Body of pancreas (tissue), 4 donors: Measurements from ENCODE around the gene EIF4EBP2. TPM values are rescaled to one million over a fixed set of nuclear protein-coding genes. Genes with fewer than 3 reads are reported as not detected.

Experiments
- ATAC-seq: fragments of 150-250 bp; one replicate; pipeline ENCODE4 v1.9.1; 2016
- DNase-seq, 4 donors: peaks; one replicate each; pipeline ENCODE4 v3.0.0-alpha.2; 2019
- H3K27ac ChIP-seq, 4 donors: fragments of 200-600 bp; sonication (generic); 1 replicate in 3 of 4; 2 replicates in 1 of 4; pipeline versions ENCODE4 v1.5.1 to v1.6.1; 2016 to 2019; ENCODE audit warnings: mild to moderate bottlenecking in 1 of 4, mixed read lengths in 1 of 4, moderate library complexity in 1 of 4
- H3K27me3 ChIP-seq, 2 donors: fragments of 200-600 bp; sonication (generic); one replicate each; pipeline ENCODE4 v1.6.0; 2016; ENCODE audit warnings: mild to moderate bottlenecking in 1 of 2
- H3K36me3 ChIP-seq, 2 donors: fragments of 200-600 bp; sonication (generic); replicated peaks in 1 of 2; 2 replicates each; pipeline ENCODE4 v1.5.1; 2016; ENCODE audit warnings: low read depth in 2 of 2; ENCODE audit not compliant: insufficient read depth in 1 of 2
- H3K4me1 ChIP-seq: fragments of 200-600 bp; sonication (generic); one replicate; pipeline ENCODE4 v1.6.0; 2016
- H3K4me3 ChIP-seq, 2 donors: fragments of 200-600 bp; sonication (generic); 1 replicate in 1 of 2; 2 replicates in 1 of 2; pipeline ENCODE4 v1.5.1; 2016 to 2019
- H3K9me3 ChIP-seq, 3 donors: fragments of 200-600 bp; sonication (generic); 1 replicate in 2 of 3; 2 replicates in 1 of 3; pipeline ENCODE4 v1.5.1; 2016
- POLR2A ChIP-seq, 3 donors: fragments of 450-650 bp; IDR thresholded peaks; one replicate each; pipeline ENCODE4 v1.6.1; 2016; ENCODE audit warnings: antibody characterized with exemption in 3 of 3, mild to moderate bottlenecking in 2 of 3
- WGBS, 2 donors: methylation state at CpG; one replicate each; pipeline ENCODE4 v1.1.5; 2017; 5-methylcytosine and 5-hydroxymethylcytosine counted together
- intact Hi-C: fragments of 100-400 bp; cut with DNase I; formaldehyde crosslinking; loops from one replicate; pipeline ENCODE4 v1.15.1; 2023
- total RNA-seq, 2 donors: library from RNA; depleted of rRNA; stranded (reverse); fragments of >200 nt; gene quantifications; one replicate each; pipeline ENCODE4 v1.1.0, GENCODE V29; 2016
- TF ChIP-seq, protein P1 (sequence below), 7 experiments: fragments of 450-650 bp in 4 of 7; fragments of 200-600 bp in 3 of 7; sonication (generic) in 3 of 7; IDR thresholded peaks; one replicate each; pipeline ENCODE4 v1.5.1; 2016 to 2019; ENCODE audit warnings: antibody characterized with exemption in 7 of 7

The EIF4EBP2 gene
- total RNA-seq, 2 donors from 2014 or later = 44.9 to 47.1 TPM

DNA sequence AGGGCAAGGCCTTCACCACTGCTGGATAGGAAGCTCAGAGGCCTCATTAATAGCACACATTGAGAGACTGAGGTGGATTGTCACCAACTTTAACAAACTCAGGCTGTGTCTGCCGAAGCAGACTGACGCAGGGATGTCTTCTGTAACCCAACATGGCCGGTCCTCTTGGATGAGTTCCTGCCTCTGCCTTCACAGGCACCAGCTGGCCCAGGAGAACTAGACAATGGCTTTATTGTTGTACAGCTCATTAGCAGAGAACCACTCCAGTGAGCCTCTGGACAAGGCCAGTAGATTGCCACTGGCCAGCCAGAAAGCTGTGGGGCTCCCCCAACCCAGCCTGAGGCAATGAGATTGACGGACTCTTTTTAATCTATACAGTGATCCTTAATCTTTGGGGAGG is 28.2 kb downstream of the EIF4EBP2 start:
- Histone ChIP-seq H3K27ac (peak overlapping the region in 3 of 4 donors; percentile 39 to 65 (median 62)), H3K4me1 (peaks cover 30% of the 10 kb centered on the region), H3K4me3 (no peak overlapping the region), H3K27me3 (no peaks in the 10 kb centered on the region), H3K9me3 (no peaks in the 10 kb centered on the region), H3K36me3 (peaks cover 0 to 2% of the 10 kb centered on the region in 2 donors)
- peak; percentile 69 for ATAC-seq
- no peak for TF ChIP-seq POLR2A (IDR thresholded peaks at IDR 0.05)
- TF ChIP-seq, protein P1, sequence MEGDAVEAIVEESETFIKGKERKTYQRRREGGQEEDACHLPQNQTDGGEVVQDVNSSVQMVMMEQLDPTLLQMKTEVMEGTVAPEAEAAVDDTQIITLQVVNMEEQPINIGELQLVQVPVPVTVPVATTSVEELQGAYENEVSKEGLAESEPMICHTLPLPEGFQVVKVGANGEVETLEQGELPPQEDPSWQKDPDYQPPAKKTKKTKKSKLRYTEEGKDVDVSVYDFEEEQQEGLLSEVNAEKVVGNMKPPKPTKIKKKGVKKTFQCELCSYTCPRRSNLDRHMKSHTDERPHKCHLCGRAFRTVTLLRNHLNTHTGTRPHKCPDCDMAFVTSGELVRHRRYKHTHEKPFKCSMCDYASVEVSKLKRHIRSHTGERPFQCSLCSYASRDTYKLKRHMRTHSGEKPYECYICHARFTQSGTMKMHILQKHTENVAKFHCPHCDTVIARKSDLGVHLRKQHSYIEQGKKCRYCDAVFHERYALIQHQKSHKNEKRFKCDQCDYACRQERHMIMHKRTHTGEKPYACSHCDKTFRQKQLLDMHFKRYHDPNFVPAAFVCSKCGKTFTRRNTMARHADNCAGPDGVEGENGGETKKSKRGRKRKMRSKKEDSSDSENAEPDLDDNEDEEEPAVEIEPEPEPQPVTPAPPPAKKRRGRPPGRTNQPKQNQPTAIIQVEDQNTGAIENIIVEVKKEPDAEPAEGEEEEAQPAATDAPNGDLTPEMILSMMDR (IDR thresholded peaks at IDR 0.05) = no peak
- 64 to 85% methylated on average over 3 to 4 of the region's 4 CpGs for WGBS, 2 donors
- peak; percentile 25 to 54 (median 46) for DNase-seq
- intact Hi-C loops = no loop called here

DNA sequence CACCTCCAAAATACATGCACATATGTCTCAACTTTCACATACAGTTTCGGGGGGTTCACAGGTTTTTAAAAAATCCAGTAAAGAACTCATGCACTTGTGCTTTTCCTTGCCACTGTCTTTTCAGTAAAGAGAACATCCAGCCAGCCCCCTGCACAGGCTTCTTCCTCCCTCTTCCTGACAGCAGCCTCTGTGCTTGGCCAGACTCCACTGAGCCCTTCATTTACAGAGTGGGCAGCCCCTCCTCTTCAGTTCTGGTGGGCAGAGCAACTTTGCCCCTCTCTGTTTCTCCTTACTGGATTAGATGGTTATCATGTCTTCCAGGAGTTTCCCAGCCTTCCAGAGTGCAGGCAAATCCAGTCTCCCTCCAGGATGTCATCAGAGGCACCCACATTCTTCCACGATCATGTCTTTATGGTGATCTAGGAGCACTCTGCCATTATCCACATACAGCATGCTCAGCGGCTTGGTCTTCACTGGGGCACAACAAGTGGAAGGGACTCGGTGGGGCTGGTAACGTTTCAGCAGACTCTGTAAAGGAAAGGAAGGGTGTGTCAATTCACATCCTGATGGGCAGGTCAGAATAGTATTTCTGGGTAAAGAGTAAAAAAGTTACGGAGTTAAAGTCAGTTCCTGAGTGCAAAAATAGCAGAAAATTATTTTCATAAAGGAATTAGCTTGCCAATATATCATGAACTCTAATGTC is 28.8 kb downstream of the EIF4EBP2 start:
- no peak for ATAC-seq
- H3K9me3 ChIP-seq = no peaks in the 10 kb centered on the region
- DNase-seq = no peak
- H3K27me3 ChIP-seq = no peaks in the 10 kb centered on the region
- peak overlapping the region in 1 of 4 donors; percentile 62 for H3K27ac ChIP-seq
- H3K36me3 ChIP-seq = peaks cover 0 to 2% of the 10 kb centered on the region in 2 donors
- intact Hi-C loops = no loop called here
- peaks cover 30% of the 10 kb centered on the region for H3K4me1 ChIP-seq
- H3K4me3 ChIP-seq = no peak overlapping the region
- 73 to 84% methylated on average over 6 of the region's 6 CpGs for WGBS, 2 donors
- TF ChIP-seq, protein P1 (IDR thresholded peaks at IDR 0.05) = no peak
- TF ChIP-seq POLR2A (IDR thresholded peaks at IDR 0.05) = no peak

DNA sequence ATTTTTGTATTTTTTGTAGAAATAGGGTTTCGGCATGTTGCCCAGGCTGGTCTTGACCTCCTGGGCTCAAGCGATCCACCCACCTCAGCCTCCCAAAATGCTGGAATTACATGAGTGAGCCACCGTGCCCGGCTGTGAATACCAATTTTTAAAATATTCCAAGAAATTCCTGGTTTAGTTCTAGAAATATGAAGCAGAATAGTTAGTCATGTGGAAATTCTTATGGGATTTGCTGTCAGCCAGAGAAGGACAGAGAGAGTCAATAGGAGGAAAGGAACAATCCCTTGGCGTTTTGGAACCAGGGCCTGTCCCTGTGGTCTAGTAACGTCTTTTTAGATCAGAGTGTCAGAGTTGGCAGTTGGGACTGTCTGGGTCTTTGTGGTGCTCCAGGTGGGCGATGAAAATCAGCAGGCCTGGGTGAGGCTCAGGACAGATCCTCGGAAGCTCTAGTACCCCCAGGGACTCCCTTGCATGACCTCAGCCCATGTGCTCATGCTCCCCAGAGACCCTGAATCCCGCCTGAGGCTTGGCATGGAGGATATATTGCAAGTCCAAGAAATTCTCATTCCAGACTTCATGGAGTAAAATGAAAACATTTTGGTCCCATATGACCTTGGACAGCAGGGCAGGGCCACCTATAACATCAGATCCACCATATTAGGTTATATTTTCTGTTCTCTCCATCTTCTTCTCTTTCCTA is 29.8 kb downstream of the EIF4EBP2 start:
- Histone ChIP-seq H3K27ac (no peak overlapping the region), H3K9me3 (no peaks in the 10 kb centered on the region), H3K4me1 (peaks cover 30% of the 10 kb centered on the region), H3K36me3 (no peaks in the 10 kb centered on the region), H3K27me3 (no peaks in the 10 kb centered on the region), H3K4me3 (no peak overlapping the region)
- TF ChIP-seq POLR2A (IDR thresholded peaks at IDR 0.05) = no peak
- TF ChIP-seq, protein P1 (IDR thresholded peaks at IDR 0.05) = no peak
- no peak for ATAC-seq
- intact Hi-C loops = no loop called here
- no peak for DNase-seq
- 86 to 88% methylated on average over 9 of the region's 9 CpGs for WGBS, 2 donors

DNA sequence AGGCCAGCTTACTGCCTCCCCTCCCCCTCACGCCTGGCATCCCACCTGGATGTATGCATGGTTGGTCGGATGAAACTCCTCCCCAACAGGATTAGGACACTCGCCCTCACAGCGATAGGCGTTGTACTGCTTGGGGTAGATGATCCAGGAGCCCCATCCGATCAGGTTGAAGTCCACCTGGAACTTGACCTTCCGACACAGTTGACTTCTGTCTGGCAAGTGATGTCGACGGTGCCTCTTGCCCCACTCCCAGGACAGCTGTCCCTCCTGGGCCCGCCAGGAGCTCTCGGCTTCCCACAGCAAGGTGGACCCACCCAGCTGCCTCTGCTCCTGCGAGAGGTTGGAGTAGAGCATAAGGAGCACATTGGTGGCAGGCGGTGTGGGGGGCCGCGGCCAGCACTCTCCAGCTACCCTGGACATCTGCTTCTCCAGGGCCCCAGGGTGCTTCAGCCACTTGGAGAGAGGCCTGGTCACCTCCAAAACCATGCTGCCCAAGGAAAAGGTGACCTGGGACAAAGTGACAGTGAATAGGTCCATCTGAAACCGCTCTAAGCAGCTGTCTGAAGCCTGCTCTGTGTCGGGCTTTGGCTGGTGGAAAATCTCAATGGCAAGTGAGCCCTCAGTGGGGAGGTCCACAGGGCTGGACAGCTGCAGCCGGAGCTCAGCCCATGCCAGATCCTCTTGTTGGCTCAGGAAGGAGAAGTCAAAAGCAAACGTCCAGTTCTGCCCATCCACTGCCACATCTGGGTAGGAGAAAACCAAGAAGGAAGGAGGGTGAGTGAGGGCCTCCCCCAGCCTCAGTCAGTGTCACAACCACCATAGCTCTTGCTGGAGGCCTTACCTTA is 31.5 kb downstream of the EIF4EBP2 start:
- no peak for TF ChIP-seq POLR2A (IDR thresholded peaks at IDR 0.05)
- TF ChIP-seq, protein P1 (IDR thresholded peaks at IDR 0.05) = no peak
- H3K27ac ChIP-seq = no peak overlapping the region
- no peak overlapping the region for H3K4me3 ChIP-seq
- ATAC-seq (no peak), DNase-seq (no peak)
- H3K4me1 ChIP-seq = peaks cover 23% of the 10 kb centered on the region
- intact Hi-C loops = no loop called here
- no peaks in the 10 kb centered on the region for H3K36me3 ChIP-seq
- WGBS, 2 donors = 90 to 91% methylated on average over 12 to 19 of the region's 19 CpGs
- H3K9me3 ChIP-seq = no peaks in the 10 kb centered on the region
- peaks cover 0 to 4% of the 10 kb centered on the region in 2 donors for H3K27me3 ChIP-seq
